ENCODE measurements around the gene CSNK1D. TPM values are rescaled to one million over a fixed set of nuclear protein-coding genes. Genes with fewer than 3 reads are reported as not detected.
"Not testable (repeated sequence)": the region's sequence is repeated elsewhere in the genome, so short reads cannot be mapped to it uniquely, and the experiment has no call there.

CSNK1D gene
- total RNA-seq, 1 donor from 2014 or later: 118 TPM

DNA sequence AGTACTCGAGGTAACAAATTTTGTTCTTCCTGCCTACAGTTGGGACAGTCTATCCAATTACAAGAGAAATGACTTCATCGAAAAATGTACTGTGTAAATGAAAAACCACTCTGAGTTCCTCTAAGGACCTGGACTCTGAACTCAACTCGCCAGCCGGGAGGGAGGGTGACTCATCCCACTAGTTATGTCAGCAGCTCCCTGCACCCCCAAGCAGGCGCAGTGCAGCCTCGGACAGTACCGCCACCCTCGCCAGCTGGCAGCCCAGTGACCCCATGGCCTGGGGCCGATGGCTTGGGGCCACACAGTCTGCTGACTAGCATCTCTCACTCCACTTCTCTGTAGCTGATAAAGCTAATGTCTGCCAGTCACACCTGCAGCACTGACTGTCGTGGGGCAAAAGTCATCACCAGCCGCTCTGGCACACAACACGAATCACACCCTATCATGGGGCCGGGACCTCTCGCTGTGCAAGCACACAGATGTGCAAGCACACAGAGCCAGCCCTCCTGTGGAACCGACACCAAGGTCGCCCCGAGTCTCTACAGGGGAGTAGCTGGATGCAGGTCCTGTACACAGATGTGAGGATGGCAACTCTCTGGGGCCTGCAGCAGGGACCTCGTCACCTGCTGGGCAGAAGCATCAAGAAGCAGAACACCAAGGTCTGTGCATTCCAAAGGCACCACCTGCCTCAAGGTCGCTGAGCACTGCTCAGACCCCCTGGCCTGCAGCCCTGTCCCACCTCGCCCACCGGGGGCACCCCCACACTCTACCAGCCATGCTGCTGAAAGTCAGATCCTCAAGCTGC lies 5.7 kb downstream of the CSNK1D start:
- Mint-ChIP-seq H3K9me3 (ENCODE audit: unreplicated experiment) (no peaks in the 10 kb centered on the region), H3K27me3 (ENCODE audit: unreplicated experiment) (no peaks in the 10 kb centered on the region), H3K27ac (ENCODE audit: unreplicated experiment) (peak overlapping the region; percentile 96), H3K4me3 (ENCODE audit: unreplicated experiment) (peak overlapping the region; percentile 58), H3K4me1 (ENCODE audit: unreplicated experiment) (peaks cover 69% of the 10 kb centered on the region), H3K36me3 (ENCODE audit: unreplicated experiment) (peaks cover 32% of the 10 kb centered on the region)
- peak; percentile 91 for DNase-seq (ENCODE audit: extremely low spot score, unreplicated experiment)
- TF ChIP-seq, protein P1, sequence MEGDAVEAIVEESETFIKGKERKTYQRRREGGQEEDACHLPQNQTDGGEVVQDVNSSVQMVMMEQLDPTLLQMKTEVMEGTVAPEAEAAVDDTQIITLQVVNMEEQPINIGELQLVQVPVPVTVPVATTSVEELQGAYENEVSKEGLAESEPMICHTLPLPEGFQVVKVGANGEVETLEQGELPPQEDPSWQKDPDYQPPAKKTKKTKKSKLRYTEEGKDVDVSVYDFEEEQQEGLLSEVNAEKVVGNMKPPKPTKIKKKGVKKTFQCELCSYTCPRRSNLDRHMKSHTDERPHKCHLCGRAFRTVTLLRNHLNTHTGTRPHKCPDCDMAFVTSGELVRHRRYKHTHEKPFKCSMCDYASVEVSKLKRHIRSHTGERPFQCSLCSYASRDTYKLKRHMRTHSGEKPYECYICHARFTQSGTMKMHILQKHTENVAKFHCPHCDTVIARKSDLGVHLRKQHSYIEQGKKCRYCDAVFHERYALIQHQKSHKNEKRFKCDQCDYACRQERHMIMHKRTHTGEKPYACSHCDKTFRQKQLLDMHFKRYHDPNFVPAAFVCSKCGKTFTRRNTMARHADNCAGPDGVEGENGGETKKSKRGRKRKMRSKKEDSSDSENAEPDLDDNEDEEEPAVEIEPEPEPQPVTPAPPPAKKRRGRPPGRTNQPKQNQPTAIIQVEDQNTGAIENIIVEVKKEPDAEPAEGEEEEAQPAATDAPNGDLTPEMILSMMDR (IDR thresholded peaks at IDR 0.05): no peak

DNA sequence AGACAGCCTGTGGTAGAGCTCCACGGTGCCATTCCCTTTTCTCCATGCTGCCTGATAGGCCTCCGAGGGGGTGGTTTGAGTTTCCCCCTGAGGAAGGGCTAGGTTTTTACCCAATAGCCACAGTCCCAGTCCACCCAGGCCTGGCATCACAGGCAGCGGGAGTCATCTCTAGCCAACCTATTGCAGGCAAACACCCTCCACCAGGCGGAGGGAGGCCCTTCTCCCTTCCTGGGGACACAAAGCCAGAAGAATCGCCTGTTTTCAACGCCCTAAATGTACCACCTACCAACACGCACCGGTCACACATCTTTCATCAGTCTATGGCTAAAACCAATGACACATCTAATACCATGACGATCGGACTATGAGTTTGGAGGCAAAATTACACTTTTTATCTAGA lies 7.4 kb downstream of the CSNK1D start:
- no peaks in the 10 kb centered on the region for H3K27me3 Mint-ChIP-seq (ENCODE audit: unreplicated experiment)
- no peak for DNase-seq (ENCODE audit: extremely low spot score, unreplicated experiment)
- H3K4me3 Mint-ChIP-seq (ENCODE audit: unreplicated experiment): no peak overlapping the region
- H3K36me3 Mint-ChIP-seq (ENCODE audit: unreplicated experiment): peaks cover 39% of the 10 kb centered on the region
- no peaks in the 10 kb centered on the region for H3K9me3 Mint-ChIP-seq (ENCODE audit: unreplicated experiment)
- TF ChIP-seq, protein P1 (IDR thresholded peaks at IDR 0.05): no peak
- H3K4me1 Mint-ChIP-seq (ENCODE audit: unreplicated experiment): peaks cover 54% of the 10 kb centered on the region
- peak overlapping the region; percentile 96 for H3K27ac Mint-ChIP-seq (ENCODE audit: unreplicated experiment)

DNA sequence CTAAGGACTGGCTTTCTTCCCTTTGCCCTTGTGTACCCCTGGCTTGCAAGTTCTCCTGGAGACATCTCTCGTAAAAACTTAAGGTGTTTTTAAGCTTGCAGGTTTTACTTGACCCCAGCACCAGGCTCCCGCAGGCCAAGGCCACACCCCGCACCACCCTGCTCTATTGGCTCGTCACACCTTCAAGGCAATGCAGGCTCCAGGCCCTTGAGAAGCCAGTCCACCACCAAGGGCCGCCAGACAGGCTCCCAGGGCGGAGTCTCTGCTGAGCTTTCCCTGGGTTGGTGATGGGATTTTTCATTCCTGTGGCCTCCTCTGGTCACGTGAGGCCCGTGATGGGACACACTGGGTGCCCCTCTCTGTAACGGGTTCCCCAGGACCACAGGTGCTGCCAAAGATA lies 9.9 kb downstream of the CSNK1D start:
- H3K9me3 Mint-ChIP-seq (ENCODE audit: unreplicated experiment): no peaks in the 10 kb centered on the region
- no peaks in the 10 kb centered on the region for H3K27me3 Mint-ChIP-seq (ENCODE audit: unreplicated experiment)
- no peak overlapping the region for H3K27ac Mint-ChIP-seq (ENCODE audit: unreplicated experiment)
- H3K36me3 Mint-ChIP-seq (ENCODE audit: unreplicated experiment): peaks cover 45% of the 10 kb centered on the region
- H3K4me3 Mint-ChIP-seq (ENCODE audit: unreplicated experiment): no peak overlapping the region
- TF ChIP-seq, protein P1 (IDR thresholded peaks at IDR 0.05): no peak
- no peak for DNase-seq (ENCODE audit: extremely low spot score, unreplicated experiment)
- H3K4me1 Mint-ChIP-seq (ENCODE audit: unreplicated experiment): peaks cover 29% of the 10 kb centered on the region

DNA sequence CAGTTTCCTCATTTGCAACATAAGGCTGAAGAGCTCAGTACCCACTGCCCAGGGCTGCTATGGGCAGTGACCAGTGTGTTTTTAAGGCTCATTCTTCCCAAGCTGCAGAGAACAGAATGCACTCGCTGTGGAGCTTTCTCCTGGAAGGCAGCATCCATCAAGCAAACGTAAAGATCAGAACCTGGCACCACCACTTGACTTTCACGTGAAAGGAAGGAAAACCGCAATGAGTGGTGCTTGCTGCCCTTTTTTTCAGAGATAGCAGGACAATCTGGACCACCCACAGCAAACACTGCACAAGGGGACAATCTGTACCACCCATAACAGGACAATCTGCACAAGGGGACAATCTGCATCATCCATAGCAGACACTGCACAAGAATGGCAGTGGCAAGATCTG lies 11.2 kb downstream of the CSNK1D start:
- Mint-ChIP-seq H3K36me3 (ENCODE audit: unreplicated experiment) (peaks cover 51% of the 10 kb centered on the region), H3K9me3 (ENCODE audit: unreplicated experiment) (no peaks in the 10 kb centered on the region), H3K4me1 (ENCODE audit: unreplicated experiment) (peaks cover 20% of the 10 kb centered on the region), H3K4me3 (ENCODE audit: unreplicated experiment) (no peak overlapping the region), H3K27ac (ENCODE audit: unreplicated experiment) (no peak overlapping the region), H3K27me3 (ENCODE audit: unreplicated experiment) (no peaks in the 10 kb centered on the region)
- TF ChIP-seq, protein P1 (IDR thresholded peaks at IDR 0.05): no peak
- DNase-seq (ENCODE audit: extremely low spot score, unreplicated experiment): no peak

DNA sequence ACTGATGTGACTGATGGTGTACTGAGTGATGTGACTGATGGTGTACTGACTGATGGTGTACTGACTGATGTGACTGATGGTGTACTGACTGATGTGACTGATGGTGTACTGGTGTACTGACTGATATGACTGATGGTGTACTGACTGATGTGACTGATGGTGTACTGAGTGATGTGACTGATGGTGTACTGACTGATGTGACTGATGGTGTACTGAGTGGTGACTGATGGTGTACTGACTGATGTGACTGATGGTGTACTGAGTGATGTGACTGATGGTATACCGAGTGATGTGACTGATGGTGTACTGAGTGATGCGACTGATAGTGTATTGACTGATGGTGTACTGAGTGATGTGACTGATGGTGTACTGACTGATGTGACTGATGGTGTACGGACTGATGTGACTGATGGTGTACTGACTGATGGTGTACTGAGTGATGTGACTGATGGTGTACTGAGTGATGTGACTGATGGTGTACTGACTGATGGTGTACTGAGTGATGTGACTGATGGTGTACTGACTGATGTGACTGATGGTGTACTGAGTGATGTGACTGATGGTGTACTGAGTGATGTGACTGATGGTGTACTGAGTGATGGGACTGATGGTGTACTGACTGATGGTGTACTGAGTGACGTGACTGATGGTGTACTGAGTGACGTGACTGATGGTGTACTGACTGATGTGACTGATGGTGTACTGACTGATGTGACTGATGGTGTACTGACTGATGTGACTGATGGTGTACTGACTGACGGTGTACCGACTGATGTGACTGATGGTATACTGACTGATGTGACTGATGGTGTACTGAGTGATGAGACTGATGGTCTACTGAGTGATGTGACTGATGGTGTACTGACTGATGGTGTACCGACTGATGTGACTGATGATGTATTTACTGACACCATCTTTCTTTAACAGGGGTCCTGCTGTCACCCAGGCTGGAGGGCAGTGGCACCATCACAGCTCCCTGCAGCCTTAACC lies 13.2 kb downstream of the CSNK1D start:
- H3K36me3 Mint-ChIP-seq (ENCODE audit: unreplicated experiment): peaks cover 59% of the 10 kb centered on the region
- H3K4me3 Mint-ChIP-seq (ENCODE audit: unreplicated experiment); H3K9me3 Mint-ChIP-seq (ENCODE audit: unreplicated experiment); H3K4me1 Mint-ChIP-seq (ENCODE audit: unreplicated experiment); H3K27me3 Mint-ChIP-seq (ENCODE audit: unreplicated experiment); H3K27ac Mint-ChIP-seq (ENCODE audit: unreplicated experiment); DNase-seq (ENCODE audit: extremely low spot score, unreplicated experiment): not testable (repeated sequence)
